B cell (primary cell): Measurements from ENCODE around the gene EMP2. TPM values are rescaled to one million over a fixed set of nuclear protein-coding genes. Genes with fewer than 3 reads are reported as not detected.

Source experiments
- ATAC-seq: fragments of 200-7000 bp; cut with Tn5 transposase; one replicate; pipeline ENCODE4 v1.10.0; 2021; ENCODE audit warnings: low read depth, mild to moderate bottlenecking, moderate number of reproducible peaks, moderate library complexity
- CTCF ChIA-PET: fragments of 350-600 bp; sonication (Branson Sonifier 250); formaldehyde crosslinking; loops from one replicate; lab custom pipeline; 2021; ENCODE audit warnings: antibody characterized with exemption, inconsistent platforms; lab: Charles Lee
- POLR2A ChIA-PET: fragments of 350-600 bp; sonication (Branson Sonifier 250); formaldehyde crosslinking; loops from one replicate; lab custom pipeline; 2021; ENCODE audit warnings: antibody characterized with exemption; lab: Charles Lee
- DNase-seq: peaks from one replicate; pipeline ENCODE4 v3.0.0; 2013
- H2AFZ ChIP-seq: 2 replicates; pipeline ENCODE4 v1.6.1; 2012; ENCODE audit warnings: mild to moderate bottlenecking, low read depth, low read length; ENCODE audit not compliant: insufficient read depth, poor library complexity, severe bottlenecking
- H3K27ac ChIP-seq, 2 donors: 1 replicate in 1 of 2; 2 replicates in 1 of 2; pipeline ENCODE4 v1.5.1; 2012 to 2013; ENCODE audit warnings: low read length in 2 of 2, mild to moderate bottlenecking in 2 of 2, moderate library complexity in 1 of 2
- H3K27me3 ChIP-seq, 4 experiments: fragments of 200-600 bp in 1 of 4; sonication (generic) in 1 of 4; replicated peaks in 1 of 4; 1 replicate in 2 of 4; 2 replicates in 2 of 4; pipeline versions ENCODE4 v1.6.1 to v1.7.0; 2013 to 2016; ENCODE audit warnings: low read length in 3 of 4, mild to moderate bottlenecking in 2 of 4, mixed read lengths in 1 of 4, moderate library complexity in 1 of 4; ENCODE audit not compliant: insufficient read depth in 4 of 4, control insufficient read depth in 3 of 4; ENCODE audit errors: control extremely low read depth in 1 of 4
- H3K36me3 ChIP-seq, 2 experiments: replicated peaks in 1 of 2; 1 replicate in 1 of 2; 2 replicates in 1 of 2; pipeline versions ENCODE4 v1.6.1 to v1.7.1; 2013; ENCODE audit warnings: low read length in 1 of 2; ENCODE audit not compliant: insufficient read depth in 2 of 2, control insufficient read depth in 1 of 2; ENCODE audit errors: control extremely low read depth in 1 of 2, extremely low read depth in 1 of 2
- H3K4me1 ChIP-seq, 2 donors: fragments of 200-600 bp in 1 of 2; sonication (generic) in 1 of 2; 1 replicate in 1 of 2; 2 replicates in 1 of 2; pipeline versions ENCODE4 v1.5.1 to v1.6.1; 2013 to 2017; ENCODE audit warnings: low read length in 2 of 2; ENCODE audit not compliant: control insufficient read depth in 2 of 2, insufficient read depth in 2 of 2
- H3K4me2 ChIP-seq: replicated peaks from 2 replicates; pipeline ENCODE3; 2012; ENCODE audit warnings: mild to moderate bottlenecking, low read depth, low read length; ENCODE audit not compliant: poor library complexity, severe bottlenecking
- H3K4me3 ChIP-seq, 5 experiments: fragments of 200-600 bp in 1 of 5; sonication (generic) in 1 of 5; 1 replicate in 3 of 5; 2 replicates in 2 of 5; pipeline versions ENCODE4 v1.5.1 to v1.7.0; 2011 to 2016; ENCODE audit warnings: low read length in 4 of 5, mild to moderate bottlenecking in 4 of 5, low read depth in 2 of 5, control low read depth in 1 of 5, moderate library complexity in 1 of 5; ENCODE audit not compliant: insufficient read depth in 1 of 5; ENCODE audit errors: control extremely low read depth in 1 of 5, extremely low read depth in 1 of 5
- H3K79me2 ChIP-seq: fragments of 200-600 bp; sonication (generic); one replicate; pipeline ENCODE4 v1.6.0; 2016; ENCODE audit warnings: low read length; ENCODE audit not compliant: control insufficient read depth, insufficient read depth
- H3K9ac ChIP-seq: fragments of 200-600 bp; sonication (generic); 2 replicates; pipeline ENCODE4 v1.6.1; 2017; ENCODE audit warnings: mild to moderate bottlenecking, low read length, moderate library complexity
- H3K9me3 ChIP-seq, 3 donors: one replicate each; pipeline versions ENCODE4 v1.6.1 to v1.7.1; 2013; ENCODE audit warnings: low read length in 2 of 3; ENCODE audit not compliant: control insufficient read depth in 2 of 3, insufficient read depth in 1 of 3; ENCODE audit errors: control extremely low read depth in 1 of 3
- H4K20me1 ChIP-seq: 2 replicates; pipeline ENCODE4 v1.6.0; 2012; ENCODE audit warnings: mild to moderate bottlenecking, low read length; ENCODE audit not compliant: insufficient read depth, control insufficient read depth, poor library complexity, severe bottlenecking
- H3K27ac Mint-ChIP-seq: one replicate; pipeline ENCODE4 v1.8.0; 2021; ENCODE audit warnings: mixed read lengths
- H3K27me3 Mint-ChIP-seq: one replicate; pipeline ENCODE4 v1.8.0; 2021; ENCODE audit warnings: mixed read lengths
- H3K4me1 Mint-ChIP-seq: one replicate; pipeline ENCODE4 v1.8.0; 2021; ENCODE audit warnings: mixed read lengths
- H3K4me3 Mint-ChIP-seq: one replicate; pipeline ENCODE4 v1.8.0; 2021; ENCODE audit warnings: mixed read lengths
- H3K9me3 Mint-ChIP-seq: one replicate; pipeline ENCODE4 v1.8.0; 2022; ENCODE audit warnings: mixed read lengths; ENCODE audit not compliant: insufficient read depth
- EZH2 ChIP-seq: IDR thresholded peaks from 2 replicates; pipeline ENCODE4 v1.6.1; 2012; ENCODE audit warnings: borderline replicate concordance, low read depth, mild to moderate bottlenecking, moderate library complexity, low read length; ENCODE audit not compliant: insufficient read depth, poor library complexity, severe bottlenecking
- WGBS: methylation state at CpG from one replicate; pipeline ENCODE4 v1.1.5; 2013; ENCODE audit warnings: missing lambda C conversion rate; ENCODE audit not compliant: insufficient coverage; 5-methylcytosine and 5-hydroxymethylcytosine counted together
- intact Hi-C: fragments of 100-400 bp; cut with micrococcal nuclease; formaldehyde crosslinking; loops from one replicate; pipeline ENCODE4 v1.10.0; 2022
- polyA plus RNA-seq: library from polyadenylated mRNA; depleted of rRNA; stranded (reverse); fragments of >200 nt; gene quantifications from 2 replicates; pipeline ENCODE4 v1.2.3, GENCODE V29; 2012
- total RNA-seq, 2 donors: library from RNA; stranded (reverse); fragments of 120-200 nt in 1 of 2; gene quantifications; 1 replicate in 1 of 2; 2 replicates in 1 of 2; pipeline versions ENCODE4 v1.2.3 to v1.2.4, GENCODE V29; 2013 to 2022
- TF ChIP-seq, protein P1 (sequence below): fragments of 200-600 bp; IDR thresholded peaks from one replicate; pipeline ENCODE4 v1.8.0; 2022; ENCODE audit warnings: antibody characterized with exemption, mild to moderate bottlenecking

EMP2 gene
- total and polyA plus RNA-seq, 2 donors (not counting 1 experiment from before 2014, with no cell fraction given), result 0.01 TPM; not detected in 1

DNA sequence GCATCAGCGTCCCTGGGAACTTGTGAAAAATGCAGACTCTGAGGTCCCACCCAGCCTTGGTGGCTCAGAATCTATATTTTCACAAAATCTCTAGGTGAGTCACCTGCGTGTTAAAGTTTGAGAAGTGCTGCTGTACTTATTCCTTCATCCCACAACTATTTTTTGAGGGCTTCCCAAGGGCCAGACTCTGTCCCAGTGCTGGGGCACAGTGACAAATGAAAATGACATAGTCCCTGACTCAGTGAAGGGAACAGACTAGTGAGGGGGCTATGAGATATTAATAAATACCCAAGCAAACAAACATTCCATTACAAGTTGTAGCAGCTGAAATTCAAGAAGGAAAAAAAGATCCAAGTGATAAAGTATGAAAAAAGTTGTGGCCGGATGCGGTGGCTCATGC lies 9.9 kb upstream of the EMP2 start:
- intact Hi-C loops, result no loop called here
- Mint-ChIP-seq H3K9me3 (no peaks in the 10 kb centered on the region), H3K4me3 (no peak overlapping the region), H3K4me1 (peaks cover 9% of the 10 kb centered on the region), H3K27me3 (peaks cover 38% of the 10 kb centered on the region), H3K27ac (no peak overlapping the region)
- POLR2A ChIA-PET, result no interaction called here
- no peak for TF ChIP-seq EZH2
- TF ChIP-seq, protein P1, sequence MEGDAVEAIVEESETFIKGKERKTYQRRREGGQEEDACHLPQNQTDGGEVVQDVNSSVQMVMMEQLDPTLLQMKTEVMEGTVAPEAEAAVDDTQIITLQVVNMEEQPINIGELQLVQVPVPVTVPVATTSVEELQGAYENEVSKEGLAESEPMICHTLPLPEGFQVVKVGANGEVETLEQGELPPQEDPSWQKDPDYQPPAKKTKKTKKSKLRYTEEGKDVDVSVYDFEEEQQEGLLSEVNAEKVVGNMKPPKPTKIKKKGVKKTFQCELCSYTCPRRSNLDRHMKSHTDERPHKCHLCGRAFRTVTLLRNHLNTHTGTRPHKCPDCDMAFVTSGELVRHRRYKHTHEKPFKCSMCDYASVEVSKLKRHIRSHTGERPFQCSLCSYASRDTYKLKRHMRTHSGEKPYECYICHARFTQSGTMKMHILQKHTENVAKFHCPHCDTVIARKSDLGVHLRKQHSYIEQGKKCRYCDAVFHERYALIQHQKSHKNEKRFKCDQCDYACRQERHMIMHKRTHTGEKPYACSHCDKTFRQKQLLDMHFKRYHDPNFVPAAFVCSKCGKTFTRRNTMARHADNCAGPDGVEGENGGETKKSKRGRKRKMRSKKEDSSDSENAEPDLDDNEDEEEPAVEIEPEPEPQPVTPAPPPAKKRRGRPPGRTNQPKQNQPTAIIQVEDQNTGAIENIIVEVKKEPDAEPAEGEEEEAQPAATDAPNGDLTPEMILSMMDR, result no peak
- H4K20me1 ChIP-seq, result no peaks in the 10 kb centered on the region
- WGBS, result 100% methylated on average over 1 of the region's 4 CpGs
- CTCF ChIA-PET, result no interaction called here
- no peak overlapping the region for H3K9ac ChIP-seq
- H3K4me3 ChIP-seq, result no peak overlapping the region
- no peak overlapping the region for H2AFZ ChIP-seq
- DNase-seq, result no peak
- peaks cover 0 to 6% (median 0%) of the 10 kb centered on the region in 3 donors for H3K9me3 ChIP-seq
- H3K4me1 ChIP-seq, result peaks cover 8 to 9% of the 10 kb centered on the region in 2 donors
- no peak overlapping the region for H3K27ac ChIP-seq
- no peak overlapping the region for H3K4me2 ChIP-seq
- ATAC-seq, result no peak
- H3K79me2 ChIP-seq, result no peaks in the 10 kb centered on the region
- H3K27me3 ChIP-seq, result peaks cover 0 to 13% (median 4%) of the 10 kb centered on the region in 4 experiments
- no peaks in the 10 kb centered on the region for H3K36me3 ChIP-seq

DNA sequence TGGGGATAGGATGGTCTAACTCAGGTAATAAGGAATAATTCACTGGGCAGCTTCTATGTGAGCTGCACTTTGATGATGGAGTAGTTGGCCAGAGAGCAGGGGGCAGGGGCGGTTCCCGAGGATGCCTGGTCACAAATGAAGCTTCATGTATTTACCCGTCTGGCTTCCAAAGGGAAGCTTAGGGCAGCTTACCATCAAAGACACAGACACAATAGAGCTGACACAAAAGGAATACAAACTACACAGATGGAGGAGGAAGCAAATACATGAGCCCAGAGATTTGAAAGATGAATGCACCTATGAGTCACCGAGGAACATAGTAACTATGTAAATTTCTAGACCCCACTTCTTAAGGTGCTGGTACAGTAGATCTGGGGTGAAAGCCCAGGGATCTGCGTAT lies 8.7 kb upstream of the EMP2 start:
- no peak for ATAC-seq
- H3K4me3 ChIP-seq, result no peak overlapping the region
- H3K9me3 ChIP-seq, result no peaks in the 10 kb centered on the region
- H3K79me2 ChIP-seq, result no peaks in the 10 kb centered on the region
- Mint-ChIP-seq H3K4me3 (no peak overlapping the region), H3K9me3 (no peaks in the 10 kb centered on the region), H3K27ac (no peak overlapping the region), H3K27me3 (peaks cover 39% of the 10 kb centered on the region), H3K4me1 (no peaks in the 10 kb centered on the region)
- POLR2A ChIA-PET, result no interaction called here
- H3K27ac ChIP-seq, result no peak overlapping the region
- no peak for DNase-seq
- no peaks in the 10 kb centered on the region for H3K36me3 ChIP-seq
- intact Hi-C loops, result no loop called here
- H3K4me1 ChIP-seq, result no peaks in the 10 kb centered on the region
- no peaks in the 10 kb centered on the region for H4K20me1 ChIP-seq
- whole genome bisulfite sequencing, result no CpG with 5 or more reads among the region's 5 CpGs
- CTCF ChIA-PET, result interaction anchor here (0.5 kb wide), 1 partner anchor 718 kb away, joined by 5 read pairs; no protein-coding TSS in a partner anchor
- H3K4me2 ChIP-seq, result no peak overlapping the region
- H3K27me3 ChIP-seq, result peaks cover 0 to 13% (median 4%) of the 10 kb centered on the region in 4 experiments
- H3K9ac ChIP-seq, result no peak overlapping the region
- H2AFZ ChIP-seq, result no peak overlapping the region
- TF ChIP-seq, protein P1, result no peak
- TF ChIP-seq EZH2, result no peak
